ENCODE measurements around the gene ENTREP1.
"Not testable (repeated sequence)": the region's sequence is repeated elsewhere in the genome, so short reads cannot be mapped to it uniquely, and the experiment has no call there.

ENTREP1 gene

DNA sequence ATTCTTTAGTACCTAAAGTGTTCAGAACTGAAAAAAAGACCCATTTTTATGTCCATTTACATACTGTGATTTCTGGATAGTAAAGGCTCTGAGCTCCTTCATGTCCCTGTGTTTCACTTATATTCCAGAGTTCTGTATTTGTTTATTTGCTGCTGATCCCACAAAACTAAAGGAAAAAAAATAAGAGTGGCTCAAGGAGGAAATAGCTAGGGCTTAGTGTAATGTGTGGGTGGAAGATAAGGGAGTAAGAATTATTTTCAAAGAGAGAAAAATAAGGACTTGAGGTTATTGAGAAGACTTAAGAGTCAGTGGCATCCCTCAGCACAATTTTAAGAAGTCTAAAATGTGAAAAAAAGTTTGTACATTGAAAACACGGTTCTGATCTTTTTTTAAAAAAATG, 46.0 kb downstream of the ENTREP1 start:
- DNase-seq (ENCODE audit: low read depth), result no peak

DNA sequence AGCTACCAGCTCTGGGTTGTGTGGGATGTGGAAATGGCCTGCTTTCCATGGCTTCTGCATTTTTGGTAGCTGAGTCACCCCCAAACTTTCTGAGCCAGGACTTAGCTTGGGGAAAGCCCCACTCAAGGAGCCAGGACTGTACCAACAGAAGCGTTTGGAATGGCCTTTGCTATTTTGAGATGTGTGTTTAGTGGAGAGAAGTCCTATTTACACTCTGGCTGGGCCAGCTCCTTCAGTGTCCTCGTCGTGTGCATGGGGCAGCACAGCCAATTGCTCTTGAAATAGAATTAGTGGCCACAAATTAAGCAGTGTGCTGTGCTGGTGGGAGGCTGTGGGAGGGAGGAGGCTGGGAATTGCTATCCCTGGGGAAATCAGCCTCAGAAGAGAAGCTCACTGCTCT, 51.6 kb downstream of the ENTREP1 start:
- no peak for DNase-seq (ENCODE audit: low read depth)

DNA sequence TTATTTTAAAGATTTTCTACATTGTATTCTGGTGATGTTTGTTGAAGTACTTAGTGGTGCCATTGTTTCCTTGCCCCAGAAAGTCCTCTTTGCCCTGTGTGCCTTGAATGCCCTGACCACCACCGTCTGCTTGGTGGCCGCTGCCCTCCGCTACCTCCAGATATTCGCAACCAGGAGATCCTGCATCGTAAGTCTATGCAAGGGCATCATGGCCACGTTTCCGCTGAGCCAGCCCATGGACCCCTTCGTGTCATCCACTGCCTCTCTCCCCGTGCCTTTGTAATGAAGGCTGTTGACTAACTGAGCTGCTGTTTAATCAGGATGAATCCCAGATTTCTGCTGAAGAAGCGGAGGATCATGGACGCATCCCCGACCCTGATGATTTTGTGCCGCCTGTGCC, 52.3 kb downstream of the ENTREP1 start:
- DNase-seq (ENCODE audit: low read depth), result no peak

DNA sequence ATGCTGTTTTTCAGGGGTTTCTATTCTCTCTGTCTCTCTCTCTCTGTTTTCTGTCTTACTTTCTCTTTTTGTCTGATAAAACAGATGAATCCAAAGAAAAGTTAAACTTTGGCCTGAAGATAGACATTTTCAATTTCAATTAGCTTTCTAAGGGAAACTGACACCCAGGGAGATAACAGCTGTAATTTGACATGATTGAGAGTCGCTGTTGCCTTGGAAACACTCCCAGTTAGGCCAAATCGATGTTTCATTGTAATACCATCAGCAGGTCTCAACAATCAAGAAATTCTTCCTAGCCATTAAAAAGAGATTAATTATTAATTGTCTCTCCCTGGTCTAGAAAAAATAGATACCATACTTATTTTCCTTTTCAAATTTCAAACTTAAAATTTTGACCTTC, 53.0 kb downstream of the ENTREP1 start:
- no peak for DNase-seq (ENCODE audit: low read depth)

DNA sequence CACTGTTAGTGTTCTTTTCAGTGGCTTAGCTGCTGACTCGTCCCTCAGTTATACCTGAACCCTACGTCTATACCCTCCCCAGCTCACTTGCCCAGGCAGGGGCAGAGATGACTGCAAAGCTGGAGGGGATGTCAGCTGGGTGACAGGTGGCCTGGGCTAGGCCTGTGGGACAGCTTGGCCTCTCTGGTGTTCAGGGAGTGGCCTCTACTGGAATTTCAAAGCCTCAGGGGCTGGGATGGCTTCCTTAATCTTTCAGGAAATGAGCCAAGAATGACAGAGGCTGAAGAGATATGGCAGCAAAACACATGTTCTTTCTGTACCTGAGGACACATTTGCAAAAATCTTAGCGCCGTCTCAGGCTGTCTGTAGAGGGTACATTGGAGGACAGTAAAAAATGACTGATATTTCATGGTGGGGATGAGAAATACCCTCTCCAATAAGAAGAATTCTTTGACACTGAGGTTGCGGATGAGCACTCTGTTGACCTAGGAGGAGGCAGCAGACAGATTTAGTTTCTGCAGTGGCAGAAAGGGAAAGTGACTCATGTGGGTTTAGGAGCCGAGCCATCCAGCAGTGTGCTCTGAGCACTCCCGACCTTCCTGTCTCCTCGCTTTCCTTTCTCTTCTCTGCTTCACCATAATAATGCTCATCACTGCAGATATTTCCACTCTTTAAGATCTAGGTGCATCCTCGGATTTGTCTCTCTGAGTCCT, 54.4 kb downstream of the ENTREP1 start:
- no peak for DNase-seq (ENCODE audit: low read depth)

DNA sequence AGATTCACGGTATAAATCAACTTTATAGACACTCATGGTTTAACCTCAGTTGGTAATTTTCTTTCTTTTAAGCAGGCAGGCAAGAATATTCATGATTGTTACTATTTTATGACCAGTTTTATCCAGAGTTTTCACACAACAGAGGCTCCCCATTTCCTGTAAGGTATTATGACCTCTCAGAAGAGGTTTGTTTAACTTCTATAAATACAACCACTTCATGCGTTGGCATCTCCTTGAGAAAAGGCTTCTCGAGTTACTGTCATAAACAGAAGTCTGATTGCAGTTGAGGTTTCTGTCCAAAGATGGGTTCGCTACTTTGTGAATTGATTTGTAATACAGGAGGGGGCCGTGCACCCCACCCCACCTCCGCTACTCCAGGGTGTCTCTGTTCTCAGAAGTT, 55.3 kb downstream of the ENTREP1 start:
- no peak for DNase-seq (ENCODE audit: low read depth)

DNA sequence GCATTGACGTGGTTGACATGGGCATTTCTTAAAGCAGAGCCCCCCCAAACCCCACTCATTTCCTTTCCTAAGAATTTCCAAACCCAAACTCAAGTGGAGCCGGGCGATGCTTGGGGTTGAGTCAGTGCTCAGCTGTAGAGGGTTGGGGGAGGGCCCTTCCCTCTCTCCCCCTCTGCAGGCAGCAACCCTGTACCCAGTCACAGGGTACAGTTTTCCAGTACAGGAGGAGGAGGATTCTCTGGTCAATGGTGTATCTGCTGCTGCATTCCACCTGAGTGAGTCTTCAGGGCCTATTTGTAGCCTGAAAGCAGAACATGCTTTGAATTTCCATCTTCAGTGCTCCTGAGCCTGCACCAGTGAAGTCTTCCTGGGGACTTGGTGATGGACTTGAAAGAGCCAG, 55.8 kb downstream of the ENTREP1 start:
- DNase-seq (ENCODE audit: low read depth), result no peak

DNA sequence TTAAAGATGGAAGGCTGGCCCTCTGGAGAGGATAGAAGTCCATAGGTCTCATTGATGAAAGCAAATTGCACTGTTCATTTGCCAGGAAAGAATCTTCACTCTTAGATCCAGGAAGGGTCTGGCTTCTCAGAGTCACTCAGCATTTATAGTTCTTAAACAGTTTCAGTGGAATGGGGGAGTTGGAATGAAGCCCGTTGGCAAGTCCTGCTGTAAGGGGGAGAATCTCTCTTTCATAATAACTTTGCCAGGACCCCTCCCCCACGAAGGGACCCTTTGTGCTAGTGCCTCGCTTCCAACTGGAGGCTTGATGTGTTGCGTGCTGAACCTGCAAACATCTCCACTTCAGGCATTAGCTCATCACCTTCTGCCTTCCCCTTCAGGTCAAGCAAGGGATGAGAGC, 57.1 kb downstream of the ENTREP1 start:
- no peak for DNase-seq (ENCODE audit: low read depth)

DNA sequence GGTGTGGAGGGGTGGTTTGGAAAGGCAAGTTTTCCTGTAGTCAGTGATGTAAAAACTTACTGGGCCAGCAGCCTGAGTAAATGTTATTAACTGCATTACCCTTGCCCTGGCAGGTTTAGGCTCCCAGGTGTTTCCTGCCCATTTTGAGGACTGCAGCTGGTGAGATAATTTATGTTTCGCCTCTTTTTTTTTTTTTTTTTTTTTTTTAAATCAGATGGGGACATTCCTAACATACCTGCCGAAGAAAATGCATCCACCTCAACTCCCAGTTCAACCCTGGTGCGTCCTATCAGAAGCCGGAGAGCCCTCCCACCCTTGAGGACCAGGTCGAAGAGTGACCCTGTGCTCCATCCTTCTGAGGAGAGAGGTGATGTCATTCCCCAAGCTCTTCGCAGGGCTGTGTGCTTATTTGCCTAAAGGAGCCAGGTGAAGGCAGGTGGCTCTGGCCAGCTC, 60.6 kb downstream of the ENTREP1 start:
- no peak for DNase-seq (ENCODE audit: low read depth)

DNA sequence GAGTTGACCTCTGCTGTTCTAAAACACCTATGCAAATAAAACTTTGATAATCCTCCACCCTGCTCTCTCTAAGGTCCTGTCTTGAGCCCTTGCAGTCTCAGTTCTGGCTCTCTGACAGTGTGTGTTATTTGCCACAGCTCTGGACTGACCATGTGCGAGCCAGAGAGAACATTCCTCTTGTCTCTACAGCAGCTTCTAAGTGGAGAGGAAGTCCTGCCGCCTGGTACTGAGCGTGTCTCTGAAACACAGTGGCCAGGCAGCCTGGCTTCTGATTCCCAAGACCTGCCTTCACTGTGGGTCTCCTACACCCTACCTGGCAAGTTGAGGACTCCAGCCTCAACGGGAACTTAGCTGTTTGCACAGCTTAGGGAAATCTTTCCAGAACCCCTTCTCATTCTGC, 61.6 kb downstream of the ENTREP1 start:
- DNase-seq (ENCODE audit: low read depth), result no peak

DNA sequence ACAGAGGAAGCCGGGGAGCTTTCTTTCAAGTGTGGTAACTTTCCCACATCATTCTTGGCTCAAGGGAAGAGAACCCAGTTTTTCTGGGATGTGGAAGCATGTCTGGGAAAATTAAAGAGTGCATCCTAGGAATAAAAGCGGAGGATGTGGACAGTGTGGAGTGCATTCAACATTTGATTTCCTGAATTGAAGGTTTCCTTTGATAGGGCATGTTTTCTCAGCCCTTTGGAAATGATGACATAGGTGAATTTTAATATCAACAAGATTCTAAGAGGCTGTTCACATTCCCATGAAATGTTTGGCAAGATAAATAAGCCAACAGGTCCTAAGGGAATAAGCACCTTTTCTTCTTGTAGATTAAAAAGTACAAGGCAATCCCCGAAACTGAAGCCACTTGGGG, 63.6 kb downstream of the ENTREP1 start:
- no peak for DNase-seq (ENCODE audit: low read depth)

DNA sequence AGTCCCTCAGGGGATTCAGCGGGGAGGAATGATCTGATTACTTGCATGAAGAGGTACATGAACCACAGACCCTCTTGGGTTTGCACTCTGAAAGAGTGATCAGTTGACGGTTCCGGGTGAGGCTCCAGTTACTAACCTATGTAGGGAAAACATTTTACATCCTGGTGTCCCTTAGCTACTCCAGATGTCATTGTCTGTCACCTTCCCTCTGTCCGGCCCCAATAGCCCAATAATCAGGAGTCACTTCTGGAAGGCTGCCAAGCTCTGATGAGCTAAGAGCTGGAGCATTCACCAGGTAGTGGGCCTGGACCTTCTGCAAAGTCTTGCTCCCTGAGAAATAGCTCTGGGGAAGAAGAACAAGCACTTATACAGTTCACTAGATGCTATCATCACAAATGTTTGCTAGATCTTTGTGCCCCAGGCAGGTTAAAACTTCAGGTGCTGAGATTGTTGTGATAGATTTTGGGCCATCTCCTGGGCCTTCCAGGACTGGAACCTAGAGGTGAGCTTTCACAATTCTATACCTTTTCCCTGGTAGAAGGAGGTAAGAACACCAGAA, 64.5 kb downstream of the ENTREP1 start:
- DNase-seq (ENCODE audit: low read depth), result no peak

DNA sequence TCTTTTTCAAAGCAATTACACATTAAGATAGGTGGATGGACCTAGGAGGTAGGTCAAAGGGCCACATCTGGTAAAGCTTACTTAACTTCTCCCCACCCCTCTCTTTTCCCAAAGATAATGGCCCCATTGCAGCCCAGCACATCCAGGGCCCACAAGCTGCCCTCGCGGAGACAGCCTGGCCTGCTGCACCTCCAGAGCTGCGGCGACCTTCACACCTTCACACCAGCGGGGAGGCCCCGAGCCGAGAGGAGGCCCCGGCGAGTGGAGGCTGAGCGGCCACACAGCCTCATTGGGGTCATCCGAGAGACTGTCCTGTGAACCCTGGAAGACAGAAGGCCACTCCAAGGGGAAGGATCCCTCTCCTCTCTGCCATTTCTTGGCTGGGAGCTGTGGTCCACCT, 66.5 kb downstream of the ENTREP1 start:
- no peak for DNase-seq (ENCODE audit: low read depth)

DNA sequence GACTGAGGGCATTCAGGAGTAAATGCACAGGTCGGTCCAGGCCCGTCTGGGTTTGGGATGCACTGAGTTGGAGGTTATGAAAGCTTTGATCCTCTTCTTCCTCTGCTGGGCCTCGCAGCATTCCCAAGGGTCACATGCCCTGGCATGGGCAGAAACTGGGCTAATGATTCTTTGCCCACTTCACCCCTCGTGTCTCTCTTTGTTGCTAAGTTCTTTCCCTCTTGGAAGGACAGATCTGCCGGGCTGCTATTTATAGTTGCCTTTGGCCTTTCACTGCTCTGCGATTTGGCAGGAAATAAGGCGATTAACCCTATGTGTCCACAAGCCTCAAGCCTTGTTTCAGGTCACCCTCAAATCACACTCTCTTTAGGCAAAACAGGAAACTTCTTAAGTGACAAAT, 66.9 kb downstream of the ENTREP1 start:
- DNase-seq (ENCODE audit: low read depth), result no peak

DNA sequence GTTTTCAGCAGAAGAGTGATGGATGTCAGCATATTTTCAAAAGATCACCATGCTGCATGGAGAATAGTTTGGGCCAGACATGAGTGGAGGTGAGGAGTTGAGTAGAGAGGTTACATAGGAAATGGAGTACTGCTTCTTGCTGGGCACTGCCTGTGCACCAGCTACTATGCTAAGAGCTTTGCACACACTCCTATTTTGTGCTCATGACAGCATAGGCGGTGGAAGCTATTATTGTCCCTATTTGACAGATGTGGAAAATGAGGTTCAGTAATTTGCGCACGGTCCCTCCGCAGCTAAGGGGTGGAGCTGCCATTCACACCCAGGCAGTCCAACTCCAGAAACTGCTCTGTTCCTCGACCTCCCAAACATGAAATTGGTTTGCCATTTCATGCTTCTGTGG, 67.8 kb downstream of the ENTREP1 start:
- DNase-seq (ENCODE audit: low read depth), result no peak

DNA sequence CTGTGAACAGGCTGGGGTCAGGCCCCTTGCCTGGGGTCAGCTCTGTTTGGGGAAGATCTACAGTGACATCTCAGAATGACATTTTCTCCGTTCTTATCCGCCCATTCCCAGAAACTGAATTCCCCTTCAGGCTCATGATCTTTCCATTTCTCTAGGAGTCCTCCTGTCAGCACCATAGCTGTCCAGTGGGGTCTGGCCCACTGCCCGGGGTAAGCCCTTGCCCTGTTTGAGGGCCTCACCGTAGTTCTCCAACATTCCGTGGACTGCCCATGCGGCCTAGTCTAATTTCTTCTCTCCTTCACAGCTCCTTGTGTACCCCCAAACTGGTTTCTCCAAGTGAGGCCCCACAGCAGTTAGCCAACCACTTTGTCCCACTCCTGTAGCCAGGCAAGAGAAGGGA, 68.4 kb downstream of the ENTREP1 start:
- no peak for DNase-seq (ENCODE audit: low read depth)

DNA sequence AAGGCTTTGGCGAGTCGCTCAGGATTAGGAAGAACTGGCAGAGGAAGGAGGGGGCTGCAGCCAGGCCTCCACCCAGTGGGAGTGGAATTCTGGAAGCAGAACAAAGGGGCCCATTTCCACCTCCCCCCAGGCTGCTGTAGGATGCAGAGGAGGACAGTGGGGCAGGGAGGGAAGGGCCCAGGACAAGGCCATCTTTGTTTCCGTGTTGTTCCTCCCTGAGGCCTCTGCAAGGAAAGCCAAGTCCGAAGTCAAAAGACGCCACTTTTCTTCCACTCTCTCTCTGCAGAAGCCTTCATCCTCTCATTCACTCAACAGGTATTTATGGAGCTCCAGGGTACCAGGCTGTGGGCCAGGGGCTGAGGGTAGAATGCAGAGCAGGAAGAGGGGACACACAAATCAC, 70.7 kb downstream of the ENTREP1 start:
- no peak for DNase-seq (ENCODE audit: low read depth)

DNA sequence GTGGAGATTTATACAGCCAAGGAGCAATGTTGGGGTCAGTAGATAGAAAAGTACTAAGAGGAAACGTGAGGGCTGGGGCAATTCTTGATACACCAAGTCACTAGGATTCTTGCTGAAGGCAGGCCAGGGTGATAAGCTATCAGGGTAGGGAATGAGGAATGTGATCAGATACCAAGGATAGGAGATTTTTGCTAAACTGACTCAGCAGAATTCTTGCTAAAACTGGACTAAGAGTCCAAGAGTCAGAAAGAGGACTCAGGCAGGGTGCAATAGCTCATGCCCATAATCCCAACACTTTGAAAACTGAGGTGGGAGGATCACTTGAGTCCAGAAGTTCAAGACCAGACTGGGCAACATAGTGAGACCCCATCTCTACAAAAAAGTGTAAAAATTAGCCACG, 71.7 kb downstream of the ENTREP1 start:
- DNase-seq (ENCODE audit: low read depth), result no peak

DNA sequence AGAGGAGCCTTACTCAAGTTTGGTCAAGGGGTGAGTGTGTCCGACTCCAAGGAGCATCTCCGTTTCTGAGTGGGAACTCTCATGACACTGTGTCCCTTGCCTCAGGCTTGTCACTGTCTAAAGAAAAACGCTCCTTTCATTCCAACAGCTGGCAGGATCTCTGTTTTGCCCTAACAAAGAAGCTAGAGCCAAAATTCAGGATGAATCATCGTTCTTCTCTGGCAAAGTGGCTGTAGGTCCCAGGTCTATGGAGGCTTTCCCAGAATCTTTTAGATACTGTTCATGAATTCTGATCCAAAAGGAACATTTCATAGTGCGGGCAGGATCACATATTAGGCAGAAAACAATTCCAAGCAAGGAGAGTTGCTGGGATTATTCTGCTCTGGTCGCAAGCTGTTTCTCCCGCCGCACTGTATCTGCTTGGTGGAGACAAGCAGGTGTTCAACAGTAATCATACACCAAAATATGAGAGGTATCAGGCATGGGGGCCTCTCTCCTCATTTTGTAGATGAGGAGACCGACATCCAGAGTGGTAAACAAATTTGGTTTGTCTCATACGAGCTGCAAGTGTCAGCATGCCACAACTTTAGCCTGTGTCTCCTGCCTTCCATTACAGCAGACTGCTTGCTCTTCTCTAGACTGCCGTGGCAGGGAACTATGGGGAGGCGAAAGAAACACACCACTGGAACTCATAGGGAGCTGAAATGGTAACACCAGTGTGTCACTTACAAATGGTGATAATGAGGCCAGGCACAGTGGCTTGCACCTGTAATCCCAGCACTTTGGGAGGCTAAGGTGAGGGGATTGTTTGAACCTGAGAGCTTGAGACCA, 72.6 kb downstream of the ENTREP1 start:
- no peak for DNase-seq (ENCODE audit: low read depth)

DNA sequence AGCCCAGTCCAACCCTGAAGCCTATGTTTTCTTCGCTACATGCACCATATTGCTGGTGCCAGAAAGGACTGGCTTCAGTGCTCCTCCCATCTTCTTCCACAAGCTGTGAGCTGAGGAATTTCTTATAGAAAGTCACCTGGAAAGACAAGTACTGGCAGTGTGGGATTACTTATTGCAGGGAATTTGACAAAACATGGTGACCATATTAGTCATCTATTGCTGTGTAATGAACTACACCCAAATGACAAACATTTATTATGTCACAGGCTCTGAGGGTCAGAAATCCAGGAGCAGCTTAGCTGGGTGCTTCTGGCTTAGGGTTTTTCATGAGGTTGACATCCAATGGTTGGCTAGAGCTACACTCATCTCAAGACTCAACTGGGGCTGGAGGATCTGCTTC, 75.5 kb downstream of the ENTREP1 start:
- no peak for DNase-seq (ENCODE audit: low read depth)

DNA sequence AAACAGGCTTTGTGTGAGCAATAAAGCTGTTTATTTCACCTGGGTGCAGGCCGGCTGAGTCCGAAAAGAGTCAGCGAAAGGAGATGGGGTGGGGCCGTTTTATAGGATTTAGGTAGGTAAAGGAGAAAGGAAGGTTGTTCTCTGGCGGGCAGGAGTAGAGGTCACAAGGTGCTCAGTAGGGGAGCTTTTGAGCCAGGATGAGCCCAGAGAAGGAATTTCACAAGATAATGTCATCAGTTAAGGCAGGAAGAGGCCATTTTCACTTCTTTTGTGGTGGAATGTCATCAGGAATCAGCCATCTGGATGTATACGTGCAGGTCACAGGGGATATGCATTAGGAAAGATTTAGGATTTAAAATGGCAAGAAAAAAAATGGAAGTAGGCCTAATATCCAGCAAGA, 84.9 kb downstream of the ENTREP1 start:
- not testable (repeated sequence) for DNase-seq (ENCODE audit: low read depth)

DNA sequence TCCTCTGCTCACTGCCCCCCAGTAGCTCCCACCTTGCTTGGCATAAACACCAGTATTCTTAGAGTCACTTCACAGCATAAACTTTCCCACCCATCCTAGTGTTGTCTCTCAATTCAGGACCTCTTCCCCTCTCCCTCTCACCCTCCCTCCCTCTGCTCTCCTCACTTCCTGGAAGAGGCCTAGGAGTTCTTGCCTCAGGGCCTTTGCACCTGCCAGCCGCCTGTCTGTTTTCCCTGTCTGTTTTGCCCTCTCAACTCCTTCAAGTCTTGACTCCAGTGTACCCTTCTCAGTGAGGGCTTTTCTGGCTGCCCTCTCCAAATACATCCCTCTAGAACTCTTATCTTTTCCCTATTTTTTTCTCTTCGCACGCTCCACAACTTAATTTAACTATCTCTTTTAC, 86.2 kb downstream of the ENTREP1 start:
- DNase-seq (ENCODE audit: low read depth), result no peak
